Brain microvascular endothelial cell (primary cell): ENCODE results near the gene UQCRC1.

Experiments
- DNase-seq: peaks from one replicate; pipeline ENCODE4 v3.0.0-alpha.2; 2020
- H3K27ac ChIP-seq: fragments of 250-450 bp; sonication (Bioruptor Pico); 2 replicates; pipeline ENCODE4 v1.5.1; 2020; ENCODE audit warnings: mild to moderate bottlenecking, moderate library complexity
- H3K27me3 ChIP-seq: fragments of 250-450 bp; sonication (Bioruptor Pico); replicated peaks from 2 replicates; pipeline ENCODE4 v1.5.1; 2020; ENCODE audit warnings: mild to moderate bottlenecking
- H3K36me3 ChIP-seq: fragments of 250-450 bp; sonication (Bioruptor Pico); replicated peaks from 2 replicates; pipeline ENCODE4 v1.5.1; 2020; ENCODE audit warnings: mild to moderate bottlenecking
- H3K4me3 ChIP-seq: 2 replicates; pipeline ENCODE4 v1.5.1; 2011; ENCODE audit warnings: low read depth, mild to moderate bottlenecking, control low read depth, low read length, moderate library complexity
- CTCF ChIP-seq: IDR thresholded peaks from 2 replicates; pipeline ENCODE4 v1.5.1; 2011; ENCODE audit warnings: low read depth, mild to moderate bottlenecking, moderate library complexity, low read length, control low read depth, inconsistent platforms; ENCODE audit errors: missing control alignments
- in situ Hi-C: cut with HindIII; loops from 2 replicates; pipeline ENCODE4 v1.10.0; 2017; ENCODE audit warnings: low sequenced_read_pairs, low pct_ligation_motif_present

UQCRC1 gene

GRCh38 chr3:48631516-48632448, 22.3 kb upstream of the UQCRC1 start:
- TF ChIP-seq CTCF: no peak

GRCh38 chr3:48630833-48631232, 21.4 kb upstream of the UQCRC1 start:
- in situ Hi-C loops: no loop called here
- Histone ChIP-seq H3K27me3 (no peaks in the 10 kb centered on the region), H3K36me3 (peaks cover 37% of the 10 kb centered on the region), H3K27ac (no peak overlapping the region), H3K4me3 (no peak overlapping the region)
- TF ChIP-seq CTCF: no peak
- DNase-seq: no peak

More at GRCh38 chr3:48631516-48632448, 22.3 kb upstream of the UQCRC1 start:
- peaks cover 35% of the 10 kb centered on the region for H3K36me3 ChIP-seq
- H3K27ac ChIP-seq: no peak overlapping the region
- DNase-seq: no peak
- no peak overlapping the region for H3K4me3 ChIP-seq
- in situ Hi-C loops: no loop called here
- no peaks in the 10 kb centered on the region for H3K27me3 ChIP-seq

- Histone ChIP-seq H3K27me3 (no peaks in the 10 kb centered on the region), H3K36me3 (peaks cover 37% of the 10 kb centered on the region), H3K4me3 (no peak overlapping the region), H3K27ac (no peak overlapping the region)
- DNase-seq: no peak
- in situ Hi-C loops: no loop called here
- TF ChIP-seq CTCF: no peak
Measured at GRCh38 chr3:48630407-48630806, 21.0 kb upstream of the UQCRC1 start.

- no peak overlapping the region for H3K4me3 ChIP-seq
- no peak for TF ChIP-seq CTCF
- in situ Hi-C loops: no loop called here
- H3K36me3 ChIP-seq: peaks cover 37% of the 10 kb centered on the region
- H3K27me3 ChIP-seq: no peaks in the 10 kb centered on the region
- DNase-seq: no peak
- H3K27ac ChIP-seq: no peak overlapping the region
Measured at GRCh38 chr3:48629894-48630293, 20.4 kb upstream of the UQCRC1 start.

GRCh38 chr3:48628277-48629017, 19.0 kb upstream of the UQCRC1 start:
- no peak for TF ChIP-seq CTCF
- H3K27ac ChIP-seq: no peak overlapping the region
- peaks cover 37% of the 10 kb centered on the region for H3K36me3 ChIP-seq
- in situ Hi-C loops: no loop called here
- DNase-seq: no peak
- no peaks in the 10 kb centered on the region for H3K27me3 ChIP-seq
- no peak overlapping the region for H3K4me3 ChIP-seq
